HuH-7.5 (cell line): Measurements from ENCODE around the gene HIPK2.
"Not testable (repeated sequence)": the region's sequence is repeated elsewhere in the genome, so short reads cannot be mapped to it uniquely, and the experiment has no call there.

Experiments used
- DNase-seq: peaks from one replicate; pipeline ENCODE4 v3.0.0; 2011; ENCODE audit warnings: low spot score

HIPK2 gene

GRCh38 chr7:139620676-139621344, 157.0 kb downstream of the HIPK2 start:
- peak; percentile 68 for DNase-seq

GRCh38 chr7:139619367-139619657, 158.5 kb downstream of the HIPK2 start:
- DNase-seq, result no peak

GRCh38 chr7:139618482-139619366, 159.1 kb downstream of the HIPK2 start:
- DNase-seq, result peak; percentile 22

GRCh38 chr7:139617074-139617473, 160.7 kb downstream of the HIPK2 start:
- DNase-seq, result no peak

- no peak for DNase-seq
Observed at GRCh38 chr7:139614886-139615285, 162.9 kb downstream of the HIPK2 start.

- DNase-seq, result no peak
Observed at GRCh38 chr7:139613971-139614411, 163.8 kb downstream of the HIPK2 start.

GRCh38 chr7:139611556-139611955, 166.2 kb downstream of the HIPK2 start:
- not testable (repeated sequence) for DNase-seq

- DNase-seq, result no peak
Observed at GRCh38 chr7:139610595-139610994, 167.2 kb downstream of the HIPK2 start.

GRCh38 chr7:139603896-139604295, 173.9 kb downstream of the HIPK2 start:
- no peak for DNase-seq

GRCh38 chr7:139603282-139603681, 174.5 kb downstream of the HIPK2 start:
- no peak for DNase-seq

GRCh38 chr7:139602143-139602722, 175.6 kb downstream of the HIPK2 start:
- DNase-seq, result peak; percentile 43

- no peak for DNase-seq
Observed at GRCh38 chr7:139601176-139601575, 176.6 kb downstream of the HIPK2 start.

- DNase-seq, result no peak
Observed at GRCh38 chr7:139600306-139600705, 177.5 kb downstream of the HIPK2 start.

GRCh38 chr7:139598642-139599041, 179.2 kb downstream of the HIPK2 start:
- no peak for DNase-seq

- no peak for DNase-seq
Observed at GRCh38 chr7:139597028-139597427, 180.8 kb downstream of the HIPK2 start.

GRCh38 chr7:139596626-139597025, 181.2 kb downstream of the HIPK2 start:
- DNase-seq, result no peak

- no peak for DNase-seq
Observed at GRCh38 chr7:139595806-139596205, 182.0 kb downstream of the HIPK2 start.

GRCh38 chr7:139594911-139595476, 182.8 kb downstream of the HIPK2 start:
- no peak for DNase-seq

- DNase-seq, result no peak
Observed at GRCh38 chr7:139594090-139594489, 183.7 kb downstream of the HIPK2 start.

- DNase-seq, result no peak
Observed at GRCh38 chr7:139592801-139593461, 184.9 kb downstream of the HIPK2 start.

- DNase-seq, result no peak
Observed at GRCh38 chr7:139591550-139592195, 186.1 kb downstream of the HIPK2 start.

- no peak for DNase-seq
Observed at GRCh38 chr7:139589474-139589873, 188.3 kb downstream of the HIPK2 start.
